PC-3 (cell line): ENCODE measurements around the gene LRRC63.

Experiments used
- CTCF ChIP-seq: fragments of 300-600 bp; sonication (generic); conservative IDR thresholded peaks from 2 replicates; pipeline ENCODE4 v1.5.1; 2017; ENCODE audit warnings: antibody characterized with exemption, low read depth, mild to moderate bottlenecking, low read length
- EZH2 ChIP-seq: fragments of 300-600 bp; sonication (generic); IDR thresholded peaks from one replicate; pipeline ENCODE4 v1.6.1; 2017; ENCODE audit warnings: antibody characterized with exemption, mild to moderate bottlenecking, low read length; ENCODE audit not compliant: unreplicated experiment
- EZH2phosphoT487 ChIP-seq: fragments of 300-600 bp; sonication (generic); IDR thresholded peaks from 2 replicates; pipeline ENCODE4 v1.6.1; 2018; ENCODE audit warnings: mild to moderate bottlenecking, antibody characterized with exemption, low read length, borderline replicate concordance

GRCh38 chr13:46288570-46289259 lies 77.0 kb downstream of the LRRC63 start:
- TF ChIP-seq EZH2 (no peak), CTCF (peak; percentile 81), EZH2phosphoT487 (no peak)
